GM21367 (cell line): ENCODE data around the gene FSCN2.

Experiments
- ATAC-seq: cut with Tn5 transposase; IDR thresholded peaks from one replicate; pipeline ENCODE4 v1.9.1; 2021; ENCODE audit not compliant: unreplicated experiment

The FSCN2 gene

DNA sequence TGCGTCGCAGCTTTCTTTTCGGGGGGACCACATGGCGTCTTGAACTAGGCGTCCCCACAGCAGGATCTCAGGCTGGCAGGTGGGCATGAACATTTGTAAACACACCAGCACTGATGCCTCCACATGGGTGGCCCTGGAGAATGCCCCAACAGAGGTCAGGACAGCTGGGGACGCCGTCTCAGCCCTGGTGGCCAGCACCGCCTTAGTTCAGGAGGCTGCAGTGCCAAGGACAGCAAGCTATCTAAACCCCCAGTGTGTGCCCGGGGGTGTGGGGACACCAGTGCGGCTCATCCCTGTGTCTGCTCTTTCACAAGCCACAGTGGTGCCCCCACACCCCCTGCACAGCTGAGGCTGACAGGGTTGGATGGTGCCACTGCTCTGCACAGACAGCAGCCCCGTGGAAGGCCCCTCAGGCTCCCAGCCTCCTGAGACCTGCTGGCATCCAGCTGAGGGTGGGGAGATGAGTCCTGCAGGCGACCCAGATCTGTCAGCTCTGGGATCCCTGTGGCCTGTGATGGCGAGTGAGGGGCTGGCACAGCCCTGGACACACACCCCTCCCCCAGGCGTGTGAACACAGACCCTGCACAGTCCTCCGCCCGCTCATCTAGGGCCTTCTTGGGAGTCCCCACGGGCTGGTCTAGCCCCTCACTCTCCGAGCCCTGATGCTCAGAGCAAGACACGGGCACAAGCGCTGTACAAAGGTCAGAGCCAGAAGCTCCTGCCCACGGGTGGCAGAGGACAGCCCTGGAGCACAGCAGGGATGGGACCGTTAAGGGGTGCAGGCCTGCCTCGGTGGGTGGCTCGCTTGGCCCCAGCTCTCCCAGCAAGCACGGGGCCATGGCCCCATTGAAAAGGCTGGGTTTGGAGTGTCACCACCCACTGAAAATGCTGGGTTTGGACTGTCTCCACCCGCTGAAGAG is 10.7 kb downstream of the FSCN2 start:
- no peak for ATAC-seq

DNA sequence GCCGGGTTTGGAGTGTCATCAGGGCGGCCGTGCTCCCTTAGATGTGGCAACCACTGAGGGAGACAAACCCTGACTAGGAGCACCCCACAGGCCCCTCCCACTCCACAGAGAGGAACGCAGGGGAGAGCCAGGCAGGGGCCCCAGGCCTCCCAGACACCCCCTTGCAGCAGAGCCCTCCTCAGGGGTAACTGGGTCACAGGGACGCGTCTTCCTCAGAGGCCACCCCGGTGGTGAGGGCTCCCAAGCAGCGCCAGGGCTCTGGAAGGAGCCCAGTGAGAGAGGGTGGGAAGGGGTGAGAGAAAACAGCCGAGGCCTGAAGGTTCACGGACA is 11.4 kb downstream of the FSCN2 start:
- ATAC-seq, result no peak

GRCh38 chr17:81539961-81540675 is 11.9 kb downstream of the FSCN2 start:
- ATAC-seq, result no peak

- no peak for ATAC-seq
Measured at GRCh38 chr17:81540676-81541027, 12.5 kb downstream of the FSCN2 start.

GRCh38 chr17:81541123-81541522 is 12.9 kb downstream of the FSCN2 start:
- ATAC-seq, result no peak

DNA sequence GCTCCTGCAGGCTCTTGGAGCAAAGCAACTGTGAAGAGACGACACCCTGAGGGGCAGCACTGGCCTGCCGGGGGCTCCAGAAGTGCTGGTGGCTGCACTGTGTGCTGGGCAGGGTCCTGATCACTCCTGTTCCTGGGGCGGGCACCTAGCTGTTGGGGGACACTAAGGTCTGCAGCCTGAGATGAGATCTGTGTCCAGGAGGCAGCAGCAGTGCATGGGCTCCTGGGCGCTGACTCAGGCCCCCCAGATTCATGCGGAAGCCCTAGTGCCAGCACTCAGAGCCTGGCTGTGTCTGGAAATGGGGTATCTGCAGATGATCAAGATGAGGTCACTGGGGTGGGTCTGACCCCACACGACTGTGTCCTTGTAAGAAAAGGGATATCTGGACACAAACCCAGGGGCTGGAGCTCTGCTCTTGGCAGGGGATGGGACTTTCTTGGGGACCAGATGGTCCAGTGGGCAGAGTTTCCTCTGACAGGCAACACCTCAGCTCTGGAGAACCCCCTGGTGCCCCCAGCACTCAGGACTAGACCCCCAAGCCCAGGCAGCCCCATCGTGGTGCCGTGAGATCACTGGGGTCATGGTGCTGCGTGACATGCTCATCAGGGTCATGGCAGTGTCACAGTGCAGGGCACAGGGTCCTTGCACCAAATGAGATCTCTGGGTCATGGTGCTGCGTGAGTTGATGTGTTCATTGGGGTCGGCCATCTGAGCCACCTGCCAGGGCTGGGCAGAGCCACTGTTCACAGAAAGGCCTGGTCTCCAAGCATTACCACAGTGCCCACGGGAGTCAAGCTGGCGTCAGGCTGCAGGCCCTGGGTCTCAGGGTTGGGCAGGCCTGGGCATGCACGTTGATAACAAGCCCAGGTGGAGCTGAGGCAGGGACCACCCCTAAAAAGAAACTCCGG is 14.5 kb downstream of the FSCN2 start:
- no peak for ATAC-seq

DNA sequence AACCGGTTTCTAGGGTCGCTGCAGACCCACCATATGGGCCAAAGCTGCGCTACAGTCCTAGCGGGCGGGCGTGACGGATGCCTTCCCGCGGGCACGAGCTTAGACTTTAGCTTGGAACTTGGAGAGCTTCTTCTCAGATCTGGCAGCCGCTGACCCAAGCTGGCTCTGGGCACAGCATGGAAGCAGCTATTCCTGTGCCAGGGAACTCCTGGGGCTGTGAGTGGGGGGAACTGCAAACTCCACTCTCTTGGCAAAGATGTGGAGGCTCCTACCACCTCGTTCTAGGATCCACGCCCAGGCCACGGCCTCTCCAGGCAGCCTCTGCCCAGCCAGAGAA is 15.1 kb downstream of the FSCN2 start:
- ATAC-seq, result no peak

- ATAC-seq, result no peak
Measured at GRCh38 chr17:81543756-81544155, 15.6 kb downstream of the FSCN2 start.

DNA sequence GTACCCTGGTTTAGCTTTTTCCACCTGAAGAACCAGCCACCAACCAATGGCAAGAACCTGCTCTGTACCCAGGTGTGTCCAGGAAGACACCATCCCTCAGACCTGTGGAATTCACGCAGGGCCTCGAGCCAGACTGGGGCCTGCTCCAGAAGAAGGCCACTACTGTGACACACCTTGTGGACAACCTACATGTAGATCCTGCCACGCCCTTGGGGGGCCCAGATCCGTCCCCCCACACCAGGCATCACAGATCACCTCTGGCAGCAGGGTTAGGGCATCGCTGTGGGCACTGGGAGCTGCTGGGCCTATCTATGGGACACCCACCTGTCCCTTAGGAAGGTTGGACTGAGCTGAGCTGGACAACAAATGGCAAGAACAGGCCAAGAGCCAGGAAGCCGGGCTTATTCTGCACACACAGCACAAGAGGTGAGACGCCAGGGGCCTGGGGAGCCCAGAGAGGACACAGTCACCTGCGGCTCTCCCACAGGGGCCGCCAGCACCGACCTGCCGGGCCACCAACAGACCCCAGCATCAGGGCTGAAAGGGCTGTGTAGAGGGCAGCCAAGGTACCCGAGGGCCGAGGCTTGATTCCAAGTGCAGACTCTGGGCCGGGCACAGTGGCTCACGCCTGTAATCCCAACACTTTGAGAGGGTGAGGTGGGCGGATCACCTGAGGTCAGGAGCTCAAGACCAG is 16.3 kb downstream of the FSCN2 start:
- no peak for ATAC-seq

- no peak for ATAC-seq
Measured at GRCh38 chr17:81545160-81545949, 17.2 kb downstream of the FSCN2 start.

DNA sequence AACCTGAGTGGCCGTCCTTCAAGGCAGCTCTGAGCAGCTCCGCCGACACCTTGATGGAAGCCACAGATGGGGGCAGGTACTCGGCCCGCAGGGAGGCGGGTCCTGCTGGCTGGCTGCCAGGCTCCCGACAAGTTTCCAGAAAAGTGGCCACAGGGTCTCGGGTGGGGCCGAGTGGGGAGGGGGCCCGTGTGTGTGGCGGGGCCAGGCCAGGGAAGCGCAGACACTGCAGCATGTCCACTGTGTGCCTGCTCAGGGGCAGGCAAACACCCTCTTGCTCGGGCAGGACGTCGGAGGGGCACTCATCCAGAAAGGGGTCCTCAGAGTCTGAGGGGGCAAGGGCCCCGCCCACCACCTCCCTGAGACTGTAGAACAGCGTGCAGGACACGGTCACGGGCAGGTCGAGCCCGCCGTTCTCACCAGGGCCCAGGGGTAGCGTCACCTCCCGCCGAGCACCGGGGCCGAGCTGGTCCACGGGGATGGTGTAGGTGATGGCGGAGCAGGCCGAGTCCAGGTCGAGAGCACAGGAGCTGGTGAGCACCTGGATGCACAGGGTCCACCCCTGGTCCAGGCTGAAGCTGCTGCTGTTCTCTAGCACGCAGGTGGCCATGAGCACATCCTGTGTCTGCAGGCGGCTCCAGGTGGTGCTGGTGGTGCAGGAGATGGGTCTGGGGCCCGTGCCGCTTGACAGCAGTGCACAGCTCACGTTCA is 18.9 kb downstream of the FSCN2 start:
- no peak for ATAC-seq

- no peak for ATAC-seq
Measured at GRCh38 chr17:81547614-81547982, 19.4 kb downstream of the FSCN2 start.

DNA sequence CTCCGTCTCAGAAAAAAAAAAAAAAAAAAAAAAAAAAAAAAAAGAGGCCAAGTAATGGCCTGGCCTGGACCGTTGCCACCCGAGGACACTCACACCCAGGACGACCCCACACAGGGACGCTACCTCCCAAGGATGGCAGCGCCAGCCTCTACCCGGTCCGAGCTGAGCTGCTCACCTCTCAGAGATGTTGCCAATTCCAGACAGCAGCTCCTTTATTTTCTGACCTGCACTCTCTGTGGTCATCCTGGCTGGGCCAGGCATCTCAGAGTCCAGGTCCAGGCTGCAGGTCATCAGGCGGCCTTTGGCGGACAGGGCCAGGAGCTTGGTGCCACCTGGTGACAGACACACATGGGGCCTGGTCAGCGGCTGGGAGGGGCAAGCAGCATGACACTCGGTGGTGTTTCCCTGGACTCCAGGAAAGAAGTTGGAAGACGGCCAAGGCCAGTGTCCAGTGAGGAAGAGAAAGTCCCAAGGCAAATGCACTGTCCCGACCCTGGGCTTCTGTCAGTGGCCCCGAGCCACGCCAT is 20.9 kb downstream of the FSCN2 start:
- ATAC-seq, result no peak

DNA sequence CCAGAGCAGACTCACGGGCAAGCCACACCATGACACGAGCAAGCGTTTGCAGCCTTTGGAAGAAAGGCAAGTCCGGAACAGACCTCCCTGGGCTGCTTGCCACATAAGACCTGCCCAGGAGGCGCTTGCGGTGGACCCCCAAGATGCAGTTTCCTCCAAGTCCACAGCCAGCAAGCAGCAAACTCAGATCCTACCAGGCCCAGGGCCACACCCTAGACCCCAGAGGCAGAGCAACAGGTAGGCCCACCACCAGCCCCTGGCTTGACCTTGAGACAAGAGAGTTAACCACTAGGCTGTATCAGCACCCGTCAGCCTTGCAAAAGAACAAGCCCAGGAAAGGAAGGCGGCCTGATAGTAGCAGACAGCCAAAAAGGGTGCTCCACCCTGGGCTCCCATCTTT is 21.6 kb downstream of the FSCN2 start:
- ATAC-seq, result no peak

DNA sequence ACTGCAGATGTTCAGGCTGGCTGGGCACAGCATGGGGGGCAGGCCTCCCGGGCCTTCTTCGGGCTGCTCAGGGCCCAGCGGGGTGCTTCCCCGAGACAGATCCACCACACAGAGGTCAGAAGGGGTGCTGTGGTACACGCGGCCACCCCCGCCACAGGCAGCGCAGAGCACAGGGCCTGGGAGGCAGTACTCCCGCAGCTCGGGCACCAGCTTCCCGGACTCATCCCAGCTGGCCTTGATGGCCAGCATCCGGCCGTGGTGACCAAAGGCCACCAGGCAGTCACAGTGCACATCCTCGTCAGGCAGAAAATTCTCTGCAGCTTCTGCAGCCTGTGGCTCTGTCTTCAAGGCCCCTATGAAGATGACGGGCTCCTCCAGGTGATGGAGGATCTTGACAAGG is 22.1 kb downstream of the FSCN2 start:
- no peak for ATAC-seq

DNA sequence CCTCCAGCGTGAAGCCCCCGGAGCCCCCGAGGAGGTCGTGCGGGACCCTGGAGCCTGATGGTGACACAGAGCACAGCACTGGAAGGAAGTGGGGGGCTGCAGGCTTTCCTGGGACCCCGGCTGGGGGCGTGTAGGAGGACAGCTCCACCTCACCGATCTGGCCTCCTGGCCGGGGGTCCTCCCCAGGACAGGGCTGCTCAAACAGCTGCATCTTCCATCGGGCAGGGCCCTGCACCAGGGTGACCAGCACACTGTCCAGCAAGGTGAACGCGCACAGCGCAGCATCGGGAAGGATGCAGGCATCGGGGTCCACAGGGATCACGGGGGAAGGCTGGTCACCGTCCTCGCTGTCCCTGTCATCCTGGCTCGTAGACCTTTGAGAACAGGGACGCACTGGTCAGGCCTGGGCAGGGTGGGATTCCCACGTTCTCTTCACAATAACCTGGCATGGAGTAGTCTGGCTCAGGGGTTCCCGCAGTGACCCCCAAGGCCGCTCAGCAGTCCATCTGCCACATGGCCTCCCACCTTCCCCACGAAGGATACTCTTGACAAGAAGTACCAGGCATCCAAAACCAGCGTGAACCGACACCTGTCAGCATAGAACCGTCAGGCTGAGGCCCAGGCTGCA is 22.8 kb downstream of the FSCN2 start:
- no peak for ATAC-seq

- no peak for ATAC-seq
Measured at GRCh38 chr17:81551458-81552243, 23.5 kb downstream of the FSCN2 start.
